ENCODE data around the gene SMIM12. TPM values are rescaled to one million over a fixed set of nuclear protein-coding genes. Genes with fewer than 3 reads are reported as not detected.

SMIM12 gene
- total RNA-seq, 4 donors from 2014 or later = 17.1 to 38.1 (median 31.5) TPM

DNA sequence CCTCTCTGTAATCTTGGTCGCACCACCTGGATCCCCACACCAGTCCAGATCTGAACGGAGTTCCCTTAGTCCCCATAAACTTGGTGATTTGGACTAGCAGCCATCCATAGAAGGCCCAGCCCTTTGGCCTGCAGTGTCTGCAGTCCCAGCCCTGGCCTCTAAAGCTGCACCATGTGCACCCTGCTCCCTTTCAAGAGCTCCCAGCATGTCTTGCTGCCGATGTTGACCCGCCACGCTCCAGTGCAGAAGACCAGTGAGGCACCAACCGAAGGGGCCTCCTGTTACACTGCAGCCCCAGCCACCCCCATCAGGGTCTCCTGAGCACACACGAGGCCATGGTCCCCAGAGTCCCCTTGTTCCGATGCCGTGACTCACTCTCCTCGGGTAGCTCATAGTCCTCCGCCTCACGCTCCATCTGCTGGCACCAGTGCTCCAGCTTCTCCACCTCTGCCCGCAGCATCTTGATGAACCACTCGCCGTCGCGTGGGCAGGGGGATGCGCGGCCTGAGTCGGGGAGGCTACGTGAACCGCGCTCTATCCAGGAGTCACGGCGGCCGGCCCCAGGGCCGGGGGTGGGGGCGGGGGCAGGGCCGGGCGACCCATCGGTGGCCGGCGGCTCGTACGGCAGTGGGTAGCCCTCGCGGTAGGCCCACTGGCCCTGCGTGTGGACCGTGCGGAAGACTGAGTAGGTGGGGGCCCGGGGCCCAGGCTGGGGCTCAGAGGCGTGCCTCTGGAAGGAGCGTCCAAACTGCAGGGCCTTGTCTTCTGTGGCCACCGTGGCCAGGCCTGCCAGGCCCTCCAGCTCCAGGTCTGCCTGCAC is 8.9 kb upstream of the SMIM12 start:
- no peak for TF ChIP-seq POLR2A (IDR thresholded peaks at IDR 0.05)
- no peak for TF ChIP-seq POLR2AphosphoS5 (IDR thresholded peaks at IDR 0.05)
- TF ChIP-seq EP300 (IDR thresholded peaks at IDR 0.05) = no peak
- TF ChIP-seq, protein P1, sequence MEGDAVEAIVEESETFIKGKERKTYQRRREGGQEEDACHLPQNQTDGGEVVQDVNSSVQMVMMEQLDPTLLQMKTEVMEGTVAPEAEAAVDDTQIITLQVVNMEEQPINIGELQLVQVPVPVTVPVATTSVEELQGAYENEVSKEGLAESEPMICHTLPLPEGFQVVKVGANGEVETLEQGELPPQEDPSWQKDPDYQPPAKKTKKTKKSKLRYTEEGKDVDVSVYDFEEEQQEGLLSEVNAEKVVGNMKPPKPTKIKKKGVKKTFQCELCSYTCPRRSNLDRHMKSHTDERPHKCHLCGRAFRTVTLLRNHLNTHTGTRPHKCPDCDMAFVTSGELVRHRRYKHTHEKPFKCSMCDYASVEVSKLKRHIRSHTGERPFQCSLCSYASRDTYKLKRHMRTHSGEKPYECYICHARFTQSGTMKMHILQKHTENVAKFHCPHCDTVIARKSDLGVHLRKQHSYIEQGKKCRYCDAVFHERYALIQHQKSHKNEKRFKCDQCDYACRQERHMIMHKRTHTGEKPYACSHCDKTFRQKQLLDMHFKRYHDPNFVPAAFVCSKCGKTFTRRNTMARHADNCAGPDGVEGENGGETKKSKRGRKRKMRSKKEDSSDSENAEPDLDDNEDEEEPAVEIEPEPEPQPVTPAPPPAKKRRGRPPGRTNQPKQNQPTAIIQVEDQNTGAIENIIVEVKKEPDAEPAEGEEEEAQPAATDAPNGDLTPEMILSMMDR (IDR thresholded peaks at IDR 0.05) = no peak
- DNase-seq (ENCODE audit: low spot score in 2 of 2) = no peak
- H3K27me3 ChIP-seq = peaks cover 18% of the 10 kb centered on the region
- no peaks in the 10 kb centered on the region for H3K36me3 ChIP-seq
- H3K27ac ChIP-seq = no peak overlapping the region
- peaks cover 19% of the 10 kb centered on the region for H3K4me1 ChIP-seq
- 95% methylated on average over 39 of the region's 44 CpGs for WGBS
- H3K4me3 ChIP-seq = no peak overlapping the region
- H3K9me3 ChIP-seq = no peaks in the 10 kb centered on the region

DNA sequence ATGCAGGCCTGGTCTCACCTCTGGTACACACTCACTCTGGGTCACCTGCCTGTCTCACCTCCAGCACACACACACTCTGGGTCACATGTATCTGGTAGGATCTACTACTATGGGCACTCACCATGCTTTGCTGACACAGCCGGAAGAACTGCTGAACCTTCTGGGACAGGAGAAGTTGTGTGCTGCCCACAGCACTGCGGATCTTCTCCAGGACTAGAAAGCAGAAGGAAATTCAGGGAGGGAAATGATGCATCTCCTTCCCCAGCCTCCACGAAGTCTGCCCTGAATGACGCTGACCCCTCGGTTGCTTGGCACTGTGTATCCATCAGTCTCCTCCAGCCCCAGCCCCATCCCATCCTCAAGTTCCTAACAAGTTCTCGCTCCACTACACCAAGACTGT is 7.9 kb upstream of the SMIM12 start:
- peaks cover 19% of the 10 kb centered on the region for H3K4me1 ChIP-seq
- WGBS = 82% methylated on average over 6 of the region's 6 CpGs
- no peaks in the 10 kb centered on the region for H3K9me3 ChIP-seq
- H3K4me3 ChIP-seq = no peak overlapping the region
- no peaks in the 10 kb centered on the region for H3K36me3 ChIP-seq
- TF ChIP-seq, protein P1 (IDR thresholded peaks at IDR 0.05) = no peak
- DNase-seq (ENCODE audit: low spot score in 2 of 2) = no peak
- H3K27me3 ChIP-seq = peaks cover 8% of the 10 kb centered on the region
- H3K27ac ChIP-seq = no peak overlapping the region

DNA sequence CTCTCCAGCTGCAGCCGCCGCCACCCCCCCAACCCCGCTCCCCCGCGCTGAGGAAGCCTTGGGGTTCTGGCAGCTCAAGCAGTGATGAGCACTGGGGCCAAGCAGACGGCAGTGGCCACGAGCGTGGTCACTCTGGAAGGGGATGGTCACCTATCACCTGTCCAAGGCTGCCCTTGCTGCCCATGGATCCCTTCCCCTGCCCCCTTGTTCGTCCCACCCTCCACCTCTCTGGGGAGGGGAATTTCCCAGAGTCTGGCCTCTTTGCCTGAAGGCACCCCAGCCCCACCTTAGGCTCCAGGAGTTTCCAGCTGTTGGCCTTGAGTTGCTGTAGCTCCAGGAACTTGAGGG is 7.2 kb upstream of the SMIM12 start:
- Histone ChIP-seq H3K36me3 (no peaks in the 10 kb centered on the region), H3K27me3 (peaks cover 4% of the 10 kb centered on the region), H3K4me1 (peaks cover 19% of the 10 kb centered on the region), H3K27ac (no peak overlapping the region), H3K9me3 (no peaks in the 10 kb centered on the region), H3K4me3 (peak overlapping the region; percentile 66)
- no peak for DNase-seq (ENCODE audit: low spot score in 2 of 2)
- 30% methylated on average over 4 of the region's 9 CpGs for WGBS
- TF ChIP-seq, protein P1 (IDR thresholded peaks at IDR 0.05) = no peak
- no peak for TF ChIP-seq POLR2A (IDR thresholded peaks at IDR 0.05)
- TF ChIP-seq POLR2AphosphoS5 (IDR thresholded peaks at IDR 0.05) = no peak
- no peak for TF ChIP-seq EP300 (IDR thresholded peaks at IDR 0.05)

DNA sequence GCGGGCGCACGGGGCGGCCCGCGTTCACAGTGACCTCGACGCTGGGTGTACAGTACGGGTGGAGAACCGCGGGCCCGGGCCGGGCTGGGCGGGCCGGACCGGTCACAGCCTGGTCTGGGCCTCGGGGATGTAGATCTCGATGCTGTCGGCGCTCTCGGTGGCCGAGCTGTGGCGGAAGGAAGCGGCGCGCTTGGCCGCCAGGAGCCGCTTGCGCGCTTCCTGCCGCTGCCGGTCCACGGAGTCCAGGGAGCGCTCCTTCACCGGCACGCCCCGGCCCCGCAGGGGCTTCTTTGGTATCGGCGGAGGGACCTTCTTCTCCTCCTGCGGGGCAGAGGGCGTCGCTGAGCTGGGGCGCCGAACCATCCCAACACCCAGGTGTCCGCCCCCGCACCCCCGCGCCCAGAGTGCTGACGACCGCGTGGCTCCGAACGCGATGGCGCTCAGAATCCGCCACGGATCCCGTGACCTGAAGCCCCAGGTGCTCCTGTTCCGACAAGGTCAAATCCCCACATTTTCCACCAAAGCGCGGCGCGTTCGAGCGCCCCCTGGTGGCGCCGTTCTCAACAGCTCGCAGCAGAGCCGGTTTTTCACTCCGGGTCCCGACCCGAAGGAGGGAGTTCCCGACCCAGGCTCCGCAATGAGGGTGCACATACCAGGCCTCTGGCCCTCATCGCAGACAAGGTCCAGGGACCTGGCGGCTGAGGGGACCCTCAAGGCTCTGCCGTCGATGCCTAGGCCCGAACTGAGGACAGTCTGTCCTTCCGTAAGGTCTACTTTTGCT is 6.6 kb upstream of the SMIM12 start:
- Histone ChIP-seq H3K4me1 (peaks cover 19% of the 10 kb centered on the region), H3K36me3 (no peaks in the 10 kb centered on the region), H3K27ac (peak overlapping the region; percentile 53), H3K9me3 (no peaks in the 10 kb centered on the region), H3K4me3 (peak overlapping the region; percentile 66), H3K27me3 (no peaks in the 10 kb centered on the region)
- WGBS = 0% methylated on average over 11 of the region's 81 CpGs
- DNase-seq (ENCODE audit: low spot score in 2 of 2) = peak; percentile 93 to 94
- TF ChIP-seq, protein P1 (IDR thresholded peaks at IDR 0.05) = peak; percentile 90 to 92
- TF ChIP-seq POLR2AphosphoS5 (IDR thresholded peaks at IDR 0.05) (peak in 1 of 3 donors; percentile 8), EP300 (IDR thresholded peaks at IDR 0.05) (no peak), POLR2A (IDR thresholded peaks at IDR 0.05) (peak in 1 of 2 donors; percentile 7)

DNA sequence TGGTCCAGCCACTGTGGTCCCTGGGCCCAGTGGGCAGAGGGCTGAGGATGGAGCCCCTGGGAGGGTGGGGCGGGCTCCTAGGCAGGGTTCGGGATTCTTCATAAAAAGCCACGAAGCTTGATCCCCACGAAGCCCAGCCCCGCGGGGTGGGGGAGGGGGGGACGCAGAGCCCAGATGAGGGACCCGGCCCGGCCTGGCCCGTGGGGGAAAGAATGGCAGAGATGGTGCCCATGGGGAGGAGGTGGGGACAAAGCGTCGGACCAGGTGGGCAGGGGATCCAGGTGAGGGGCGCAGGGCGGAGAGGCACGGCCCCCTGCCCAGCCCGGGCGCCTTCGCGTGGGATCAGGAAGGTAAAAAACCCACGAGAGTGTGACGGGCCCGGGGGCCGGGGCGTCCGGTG is 6.0 kb upstream of the SMIM12 start:
- Histone ChIP-seq H3K27ac (no peak overlapping the region), H3K36me3 (no peaks in the 10 kb centered on the region), H3K9me3 (no peaks in the 10 kb centered on the region), H3K4me1 (peaks cover 19% of the 10 kb centered on the region), H3K27me3 (no peaks in the 10 kb centered on the region), H3K4me3 (peak overlapping the region; percentile 66)
- DNase-seq (ENCODE audit: low spot score in 2 of 2) = no peak
- 20% methylated on average over 22 of the region's 25 CpGs for WGBS
- TF ChIP-seq POLR2AphosphoS5 (IDR thresholded peaks at IDR 0.05) (no peak), EP300 (IDR thresholded peaks at IDR 0.05) (no peak), POLR2A (IDR thresholded peaks at IDR 0.05) (no peak)
- TF ChIP-seq, protein P1 (IDR thresholded peaks at IDR 0.05) = no peak
